Vagina (tissue), 2 donors: Measurements from ENCODE around the gene GINS1. TPM values are rescaled to one million over a fixed set of nuclear protein-coding genes. Genes with fewer than 3 reads are reported as not detected.

Source experiments
- DNase-seq, 2 donors: peaks; one replicate each; pipeline ENCODE4 v3.0.0-alpha.2; 2017; ENCODE audit errors: extremely low spot score in 2 of 2
- H3K27ac ChIP-seq: fragments of 200-600 bp; sonication (generic); one replicate; pipeline ENCODE4 v1.5.1; 2019
- H3K27me3 ChIP-seq: fragments of 200-600 bp; sonication (generic); one replicate; pipeline ENCODE4 v1.5.1; 2019
- H3K36me3 ChIP-seq, 2 donors: fragments of 200-600 bp; sonication (generic); one replicate each; pipeline ENCODE4 v1.5.1; 2017 to 2019
- H3K4me1 ChIP-seq: fragments of 200-600 bp; sonication (generic); one replicate; pipeline ENCODE4 v1.5.1; 2019
- H3K4me3 ChIP-seq, 2 donors: fragments of 200-600 bp; sonication (generic); 1 replicate in 1 of 2; 2 replicates in 1 of 2; pipeline ENCODE4 v1.5.1; 2016 to 2019
- H3K9me3 ChIP-seq: fragments of 200-600 bp; sonication (generic); one replicate; pipeline ENCODE4 v1.5.1; 2019
- CTCF ChIP-seq, 3 experiments: fragments of 450-650 bp in 2 of 3; fragments of 200-600 bp in 1 of 3; sonication (generic) in 1 of 3; IDR thresholded peaks; one replicate each; pipeline ENCODE4 v1.5.1; 2017 to 2019; ENCODE audit warnings: antibody characterized with exemption in 3 of 3, mild to moderate bottlenecking in 2 of 3, moderate library complexity in 2 of 3
- POLR2A ChIP-seq, 2 donors: fragments of 450-650 bp; IDR thresholded peaks; one replicate each; pipeline ENCODE4 v1.6.1; 2017; ENCODE audit warnings: antibody characterized with exemption in 2 of 2, mild to moderate bottlenecking in 2 of 2, moderate library complexity in 2 of 2
- POLR2AphosphoS5 ChIP-seq, 2 donors: sonication (generic); formaldehyde crosslinking; IDR thresholded peaks; one replicate each; pipeline ENCODE4 v1.9.0; 2017; ENCODE audit warnings: antibody characterized with exemption in 2 of 2, mild to moderate bottlenecking in 2 of 2, low read depth in 1 of 2; ENCODE audit not compliant: insufficient read depth in 1 of 2
- intact Hi-C: fragments of 100-400 bp; cut with DNase I; formaldehyde crosslinking; loops from one replicate; pipeline ENCODE4 v1.15.1; 2023
- total RNA-seq: library from RNA; depleted of rRNA; stranded (reverse); fragments of >200 nt; gene quantifications from one replicate; pipeline ENCODE4 v1.2.3, GENCODE V29; 2016

GINS1 gene
- total RNA-seq, 1 donor from 2014 or later: 2.0 TPM

GRCh38 chr20:25483431-25484132 is 76.1 kb downstream of the GINS1 start:
- Histone ChIP-seq H3K4me3 (no peak overlapping the region), H3K36me3 (peaks cover 0 to 9% of the 10 kb centered on the region in 2 donors), H3K9me3 (no peaks in the 10 kb centered on the region), H3K4me1 (peaks cover 7% of the 10 kb centered on the region), H3K27ac (no peak overlapping the region), H3K27me3 (no peaks in the 10 kb centered on the region)
- no peak for TF ChIP-seq CTCF (IDR thresholded peaks at IDR 0.05)
- TF ChIP-seq POLR2AphosphoS5 (IDR thresholded peaks at IDR 0.05; ENCODE audit: insufficient read depth in 1 of 2, low read depth in 1 of 2): no peak
- no peak for TF ChIP-seq POLR2A (IDR thresholded peaks at IDR 0.05)
- intact Hi-C loops: no loop called here
- no peak for DNase-seq

- Histone ChIP-seq H3K36me3 (peaks cover 0 to 9% of the 10 kb centered on the region in 2 donors), H3K4me1 (peaks cover 5% of the 10 kb centered on the region), H3K9me3 (no peaks in the 10 kb centered on the region), H3K4me3 (no peak overlapping the region), H3K27ac (no peak overlapping the region), H3K27me3 (no peaks in the 10 kb centered on the region)
- intact Hi-C loops: no loop called here
- DNase-seq: no peak
- no peak for TF ChIP-seq POLR2AphosphoS5 (IDR thresholded peaks at IDR 0.05; ENCODE audit: insufficient read depth in 1 of 2, low read depth in 1 of 2)
Observed at GRCh38 chr20:25484224-25484846, 76.9 kb downstream of the GINS1 start.

GRCh38 chr20:25484911-25485511 is 77.5 kb downstream of the GINS1 start:
- H3K36me3 ChIP-seq: peaks cover 0 to 9% of the 10 kb centered on the region in 2 donors
- DNase-seq: no peak
- no peak overlapping the region for H3K27ac ChIP-seq
- intact Hi-C loops: no loop called here
- no peaks in the 10 kb centered on the region for H3K27me3 ChIP-seq
- TF ChIP-seq CTCF (IDR thresholded peaks at IDR 0.05) (no peak), POLR2A (IDR thresholded peaks at IDR 0.05) (no peak), POLR2AphosphoS5 (IDR thresholded peaks at IDR 0.05; ENCODE audit: insufficient read depth in 1 of 2, low read depth in 1 of 2) (no peak)
- H3K9me3 ChIP-seq: no peaks in the 10 kb centered on the region
- no peak overlapping the region for H3K4me3 ChIP-seq
- no peaks in the 10 kb centered on the region for H3K4me1 ChIP-seq

- TF ChIP-seq CTCF (IDR thresholded peaks at IDR 0.05) (no peak), POLR2A (IDR thresholded peaks at IDR 0.05) (no peak), POLR2AphosphoS5 (IDR thresholded peaks at IDR 0.05; ENCODE audit: insufficient read depth in 1 of 2, low read depth in 1 of 2) (no peak)
- Histone ChIP-seq H3K4me3 (no peak overlapping the region), H3K36me3 (peaks cover 0 to 9% of the 10 kb centered on the region in 2 donors), H3K27me3 (no peaks in the 10 kb centered on the region), H3K27ac (no peak overlapping the region), H3K9me3 (no peaks in the 10 kb centered on the region), H3K4me1 (no peaks in the 10 kb centered on the region)
- DNase-seq: no peak
- intact Hi-C loops: no loop called here
Observed at GRCh38 chr20:25485872-25486271, 78.4 kb downstream of the GINS1 start.

- intact Hi-C loops: no loop called here
- Histone ChIP-seq H3K27me3 (no peaks in the 10 kb centered on the region), H3K4me3 (no peak overlapping the region), H3K36me3 (peaks cover 0 to 6% of the 10 kb centered on the region in 2 donors), H3K27ac (no peak overlapping the region), H3K9me3 (no peaks in the 10 kb centered on the region), H3K4me1 (no peaks in the 10 kb centered on the region)
- no peak for DNase-seq
- TF ChIP-seq POLR2A (IDR thresholded peaks at IDR 0.05): no peak
- TF ChIP-seq POLR2AphosphoS5 (IDR thresholded peaks at IDR 0.05; ENCODE audit: insufficient read depth in 1 of 2, low read depth in 1 of 2): no peak
- TF ChIP-seq CTCF (IDR thresholded peaks at IDR 0.05): no peak
Observed at GRCh38 chr20:25486377-25486776, 78.9 kb downstream of the GINS1 start.
